ENCODE measurements around the gene TMEM221.

Gene TMEM221

DNA sequence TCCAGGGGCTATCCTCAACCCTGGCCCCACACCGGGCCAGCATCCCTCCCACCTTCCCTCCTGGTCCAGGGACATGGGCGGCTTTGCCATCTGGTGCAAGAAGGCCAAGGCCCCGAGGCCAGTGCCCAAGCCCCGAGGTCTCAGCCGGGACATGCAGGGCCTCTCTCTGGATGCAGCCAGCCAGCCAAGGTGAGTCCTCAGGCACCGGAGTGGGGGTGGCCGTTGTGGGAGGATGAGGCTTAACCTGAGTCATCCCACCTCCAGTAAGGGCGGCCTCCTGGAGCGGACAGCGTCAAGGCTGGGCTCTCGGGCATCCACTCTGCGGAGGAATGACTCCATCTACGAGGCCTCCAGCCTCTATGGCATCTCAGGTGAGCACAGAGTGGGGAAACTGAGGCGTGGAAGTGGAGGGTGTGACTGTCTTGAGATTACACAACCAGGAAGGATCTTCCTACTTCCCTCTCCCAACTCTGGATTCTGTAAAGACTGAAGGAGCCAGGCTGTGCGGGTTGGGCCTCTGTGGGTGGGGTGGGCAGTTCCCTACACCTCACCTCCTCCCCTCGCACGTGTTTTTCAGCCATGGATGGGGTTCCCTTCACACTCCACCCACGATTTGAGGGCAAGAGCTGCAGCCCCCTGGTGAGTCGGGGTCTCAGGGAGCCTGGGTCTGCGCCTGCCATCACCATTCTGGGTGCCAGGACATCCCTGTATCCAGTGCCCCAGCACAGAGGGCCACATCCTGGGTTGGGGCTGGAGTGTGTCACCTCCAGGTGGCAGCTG is 24.8 kb downstream of the TMEM221 start:
- H3K4me3 ChIP-seq (replicated peaks; ENCODE audit: low read depth, low read length) = no peak overlapping the region
- no peak for TF ChIP-seq CTCF (IDR thresholded peaks at IDR 0.05; ENCODE audit: low read length, missing control alignments)
- no peak for DNase-seq (ENCODE audit: low read depth)

GRCh38 chr19:17421942-17422341 is 26.5 kb downstream of the TMEM221 start:
- no peak for DNase-seq (ENCODE audit: low read depth)
- H3K4me3 ChIP-seq (replicated peaks; ENCODE audit: low read depth, low read length) = no peak overlapping the region
- TF ChIP-seq CTCF (IDR thresholded peaks at IDR 0.05; ENCODE audit: low read length, missing control alignments) = no peak

DNA sequence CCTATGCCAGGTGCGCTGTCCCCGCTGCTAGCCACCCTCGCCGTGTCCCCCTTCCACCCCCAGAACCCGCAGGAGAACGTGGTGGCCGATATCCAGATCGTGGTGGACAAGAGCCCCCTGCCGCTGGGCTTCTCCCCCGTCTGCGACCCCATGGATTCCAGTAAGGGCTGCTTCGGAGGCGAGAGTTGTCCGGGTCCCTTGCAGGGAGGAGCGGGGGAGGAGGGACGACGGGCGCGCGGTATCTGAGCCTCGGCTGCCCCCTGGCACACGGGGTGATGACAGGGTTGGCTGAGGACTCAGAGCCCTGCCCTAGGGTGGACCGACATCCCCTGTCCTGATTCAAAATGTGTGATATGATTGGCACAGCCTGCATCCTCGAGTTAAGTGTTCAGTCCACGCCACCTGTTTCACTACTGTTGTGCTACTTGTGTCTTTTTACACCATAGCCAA is 28.0 kb downstream of the TMEM221 start:
- H3K4me3 ChIP-seq (replicated peaks; ENCODE audit: low read depth, low read length) = peak overlapping the region; percentile 84
- DNase-seq (ENCODE audit: low read depth) = no peak
- no peak for TF ChIP-seq CTCF (IDR thresholded peaks at IDR 0.05; ENCODE audit: low read length, missing control alignments)

DNA sequence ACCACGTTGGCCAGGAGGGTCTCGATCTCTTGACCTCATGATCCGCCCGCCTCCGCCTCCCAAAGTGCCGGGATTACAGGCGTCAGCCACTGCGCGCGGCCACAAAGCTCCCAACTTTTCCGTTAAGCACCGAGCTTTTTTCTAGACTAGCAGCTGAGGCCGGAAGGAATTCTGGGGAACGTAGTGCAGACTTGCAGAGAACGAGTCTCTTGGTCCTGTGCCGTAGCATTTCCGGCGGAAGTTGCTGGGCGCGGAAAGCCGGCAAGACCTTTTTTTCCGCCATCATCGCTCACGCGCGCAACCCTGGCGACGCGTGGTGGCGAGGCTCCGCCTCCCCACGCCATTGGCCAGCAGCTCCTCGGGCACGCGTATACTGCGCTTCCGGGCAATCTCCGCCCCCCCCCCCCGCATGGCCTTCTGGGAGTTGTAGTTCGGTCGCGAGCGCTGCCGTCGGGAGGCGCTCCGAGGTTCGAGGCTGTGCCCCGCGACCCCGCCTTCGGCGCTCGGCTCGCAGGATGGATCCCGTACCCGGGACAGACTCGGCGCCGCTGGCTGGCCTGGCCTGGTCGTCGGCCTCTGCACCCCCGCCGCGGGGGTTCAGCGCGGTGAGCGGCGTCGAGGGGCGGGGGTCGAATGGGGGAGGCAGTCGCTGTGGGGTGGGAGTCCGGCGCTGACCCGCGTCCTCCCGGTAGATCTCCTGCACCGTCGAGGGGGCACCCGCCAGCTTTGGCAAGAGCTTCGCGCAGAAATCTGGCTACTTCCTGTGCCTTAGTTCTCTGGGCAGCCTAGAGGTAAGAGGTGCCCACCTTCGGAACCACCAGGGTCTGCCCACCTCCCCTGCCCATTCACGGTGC is 28.6 kb downstream of the TMEM221 start, which contains the start of gene MVB12A:
MVB12A (plus strand) TSS at position 427 of the 854 bp plus-strand sequence; CDS start at position 516, 89 bp downstream.
- peak; percentile 100 for DNase-seq (ENCODE audit: low read depth)
- peak within 1 kb of the TSS; percentile 84 for H3K4me3 ChIP-seq (replicated peaks; ENCODE audit: low read depth, low read length)
- TF ChIP-seq CTCF (IDR thresholded peaks at IDR 0.05; ENCODE audit: low read length, missing control alignments) = no peak

DNA sequence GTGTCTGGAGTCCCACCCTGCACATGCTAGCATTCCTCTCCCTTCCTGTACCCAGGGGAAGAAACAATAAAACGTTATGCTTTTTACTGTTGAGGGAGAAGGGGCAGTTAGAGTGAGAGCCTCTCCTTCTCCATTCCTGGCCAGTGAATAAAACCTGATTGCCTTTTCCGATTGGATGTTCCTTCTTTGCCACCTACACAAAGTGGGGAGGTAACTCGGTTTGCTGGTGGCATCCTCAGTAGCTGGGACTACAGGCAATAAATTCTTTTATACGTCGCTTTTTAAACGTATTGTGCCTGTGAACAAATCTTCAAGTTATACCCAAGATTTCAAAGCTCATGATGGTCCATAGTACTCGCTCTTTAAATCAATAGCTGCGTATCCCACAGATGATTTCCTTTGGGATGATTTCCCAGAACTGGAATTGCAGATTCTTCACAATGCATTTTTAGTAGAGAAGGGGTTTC is 29.3 kb downstream of the TMEM221 start:
- DNase-seq (ENCODE audit: low read depth) = no peak
- H3K4me3 ChIP-seq (replicated peaks; ENCODE audit: low read depth, low read length) = peak overlapping the region; percentile 57
- TF ChIP-seq CTCF (IDR thresholded peaks at IDR 0.05; ENCODE audit: low read length, missing control alignments) = no peak

- H3K4me3 ChIP-seq (replicated peaks; ENCODE audit: low read depth, low read length) = peak overlapping the region; percentile 57
- DNase-seq (ENCODE audit: low read depth) = no peak
- no peak for TF ChIP-seq CTCF (IDR thresholded peaks at IDR 0.05; ENCODE audit: low read length, missing control alignments)
Observed at GRCh38 chr19:17418710-17419109, 29.8 kb downstream of the TMEM221 start.
